ENCODE measurements around the gene CAMTA2. TPM values are rescaled to one million over a fixed set of nuclear protein-coding genes. Genes with fewer than 3 reads are reported as not detected.

Gene CAMTA2
- total and polyA plus RNA-seq, 3 experiments from 2014 or later: 19.6 to 90.6 (median 85.6) TPM

DNA sequence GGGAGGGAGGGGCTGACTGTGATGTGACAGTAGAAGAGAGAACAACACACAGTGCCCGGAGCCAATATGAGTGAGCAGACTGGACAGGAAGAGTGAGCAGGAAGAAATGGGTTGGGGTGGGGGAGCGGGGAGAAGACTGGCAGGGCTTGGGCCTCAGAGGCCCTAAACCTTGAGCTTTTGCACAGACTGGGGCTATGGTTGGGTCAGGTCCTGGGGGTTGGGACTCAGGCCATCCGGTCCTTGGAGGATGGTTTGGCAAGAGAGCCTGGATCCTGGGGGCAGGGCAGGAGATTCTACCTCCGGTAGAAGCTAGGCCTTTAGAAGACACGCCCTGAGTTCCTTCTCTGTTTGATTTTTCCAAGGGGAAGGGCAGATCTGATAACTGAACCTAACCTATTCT is 1.1 kb downstream of the CAMTA2 start:
- peak in 1 of 5 donors; percentile 45 for DNase-seq
- H3K36me3 Mint-ChIP-seq: peaks cover 0 to 40% (median 4%) of the 10 kb centered on the region in 3 donors
- peak overlapping the region; percentile 94 for H3K4me3 ChIP-seq (ENCODE audit: low read length)

GRCh38 chr17:4982305-4982704 is 5.2 kb downstream of the CAMTA2 start:
- peaks cover 22% of the 10 kb centered on the region for H3K4me1 ChIP-seq (ENCODE audit: insufficient read depth, low read length)
- H3K36me3 ChIP-seq (ENCODE audit: insufficient read depth, low read length): peaks cover 32% of the 10 kb centered on the region
- peaks cover 5 to 72% (median 12%) of the 10 kb centered on the region in 3 donors for H3K36me3 Mint-ChIP-seq

More for the DNA sequence above, 1.1 kb downstream of the CAMTA2 start:
- H3K27me3 Mint-ChIP-seq: peaks cover 0 to 1% of the 10 kb centered on the region in 2 donors
- CTCF ChIA-PET: interaction anchor here (0.7 to 3.3 kb wide), 9 partner anchors 9 to 83 kb away, joined by 3 to 18 read pairs (median 6); partner anchors contain the start of genes CHRNE, RNF167, SLC25A11 and SPAG7
- H3K9me3 Mint-ChIP-seq: no peaks in the 10 kb centered on the region
- H3K27me3 ChIP-seq (ENCODE audit: insufficient read depth, low read length, poor library complexity, severe bottlenecking): no peaks in the 10 kb centered on the region
- POLR2A ChIA-PET: interaction anchor here (0.6 to 2.6 kb wide), 6 partner anchors 11 to 69 kb away, joined by 3 to 20 read pairs (median 3); partner anchors contain the start of genes INCA1, KIF1C, PFN1 and RNF167
- H3K27ac Mint-ChIP-seq: peak overlapping the region; percentile 87 to 98 (median 91)
- H3K36me3 ChIP-seq (ENCODE audit: insufficient read depth, low read length): peaks cover under 1% of the 10 kb centered on the region
- H3K4me1 ChIP-seq (ENCODE audit: insufficient read depth, low read length): peaks cover 33% of the 10 kb centered on the region
- peaks cover 31 to 46% (median 42%) of the 10 kb centered on the region in 3 donors for H3K4me1 Mint-ChIP-seq
- peak overlapping the region; percentile 88 for H3K27ac ChIP-seq (ENCODE audit: low read depth, low read length)
- no peaks in the 10 kb centered on the region for H3K9me3 ChIP-seq (ENCODE audit: low read length)
- peak overlapping the region; percentile 91 to 96 (median 93) for H3K4me3 Mint-ChIP-seq

GRCh38 chr17:4980644-4981216 is 6.7 kb downstream of the CAMTA2 start:
- Mint-ChIP-seq H3K27me3 (no peaks in the 10 kb centered on the region), H3K4me1 (peaks cover 12 to 21% (median 19%) of the 10 kb centered on the region in 3 donors), H3K9me3 (no peaks in the 10 kb centered on the region), H3K4me3 (peak overlapping the region in 1 of 7 donors; percentile 33), H3K36me3 (peaks cover 5 to 72% (median 14%) of the 10 kb centered on the region in 3 donors), H3K27ac (peak overlapping the region; percentile 55 to 89 (median 78))
- Histone ChIP-seq H3K4me1 (ENCODE audit: insufficient read depth, low read length) (peaks cover 11% of the 10 kb centered on the region), H3K27ac (ENCODE audit: low read depth, low read length) (no peak overlapping the region), H3K4me3 (ENCODE audit: low read length) (no peak overlapping the region), H3K9me3 (ENCODE audit: low read length) (no peaks in the 10 kb centered on the region), H3K36me3 (ENCODE audit: insufficient read depth, low read length) (peaks cover 40% of the 10 kb centered on the region), H3K27me3 (ENCODE audit: insufficient read depth, low read length, poor library complexity, severe bottlenecking) (no peaks in the 10 kb centered on the region)
- DNase-seq: peak in 3 of 5 donors; percentile 26 to 59 (median 48)
- CTCF ChIA-PET: interaction anchor here (0.7 to 3.1 kb wide), 19 partner anchors 9 to 105 kb away, joined by 3 to 19 read pairs (median 4); partner anchors contain the start of genes PFN1, RNF167, SLC25A11 and SLC52A1
- POLR2A ChIA-PET: interaction anchor here (0.6 to 2.1 kb wide), 2 partner anchors 17 to 91 kb away, joined by 3 to 7 read pairs; partner anchors contain the start of genes INCA1 and KIF1C

More at GRCh38 chr17:4982305-4982704, 5.2 kb downstream of the CAMTA2 start:
- no peak overlapping the region for H3K4me3 Mint-ChIP-seq
- H3K27me3 ChIP-seq (ENCODE audit: insufficient read depth, low read length, poor library complexity, severe bottlenecking): no peaks in the 10 kb centered on the region
- no peaks in the 10 kb centered on the region for H3K9me3 ChIP-seq (ENCODE audit: low read length)
- CTCF ChIA-PET: interaction anchor here (1.0 to 1.5 kb wide), 2 partner anchors 73 to 80 kb away, joined by 4 to 5 read pairs; no protein-coding TSS in a partner anchor
- POLR2A ChIA-PET: no interaction called here
- H3K4me3 ChIP-seq (ENCODE audit: low read length): no peak overlapping the region
- no peaks in the 10 kb centered on the region for H3K9me3 Mint-ChIP-seq
- H3K27ac ChIP-seq (ENCODE audit: low read depth, low read length): no peak overlapping the region
- no peaks in the 10 kb centered on the region for H3K27me3 Mint-ChIP-seq
- DNase-seq: no peak
- H3K4me1 Mint-ChIP-seq: peaks cover 20 to 33% (median 29%) of the 10 kb centered on the region in 3 donors
- peak overlapping the region in 2 of 8 donors; percentile 12 to 47 for H3K27ac Mint-ChIP-seq

DNA sequence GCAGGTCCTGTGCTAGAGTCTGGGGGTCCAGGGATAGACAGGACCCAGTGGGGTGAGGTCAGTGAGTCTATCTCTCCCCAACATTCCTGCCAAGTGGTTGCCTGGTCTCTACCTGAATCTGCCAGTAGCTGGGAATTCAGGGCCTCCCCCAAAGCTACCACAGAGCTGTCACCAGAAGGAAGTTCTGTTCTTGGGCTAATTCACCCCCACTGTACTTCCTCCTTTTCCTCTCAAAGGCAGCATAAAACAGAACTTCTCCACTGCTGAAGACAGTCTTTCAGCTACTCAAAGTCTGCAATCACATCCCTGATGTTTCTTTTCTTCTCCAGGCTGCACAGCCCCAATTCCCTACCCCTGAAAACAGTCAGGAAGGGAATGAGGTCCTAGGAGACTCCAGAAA is 8.7 kb downstream of the CAMTA2 start:
- peak overlapping the region in 1 of 8 donors; percentile 81 for H3K27ac Mint-ChIP-seq
- Histone ChIP-seq H3K4me1 (ENCODE audit: insufficient read depth, low read length) (peaks cover 11% of the 10 kb centered on the region), H3K36me3 (ENCODE audit: insufficient read depth, low read length) (peaks cover 44% of the 10 kb centered on the region), H3K4me3 (ENCODE audit: low read length) (no peak overlapping the region), H3K9me3 (ENCODE audit: low read length) (no peaks in the 10 kb centered on the region), H3K27me3 (ENCODE audit: insufficient read depth, low read length, poor library complexity, severe bottlenecking) (no peaks in the 10 kb centered on the region), H3K27ac (ENCODE audit: low read depth, low read length) (no peak overlapping the region)
- ChIA-PET POLR2A (no interaction called here), CTCF (interaction anchor here (1.1 to 3.1 kb wide), 5 partner anchors 11 to 84 kb away, joined by 3 to 19 read pairs (median 4); no protein-coding TSS in a partner anchor)
- H3K36me3 Mint-ChIP-seq: peaks cover 5 to 81% (median 19%) of the 10 kb centered on the region in 3 donors
- H3K4me3 Mint-ChIP-seq: peak overlapping the region in 1 of 7 donors; percentile 48
- H3K4me1 Mint-ChIP-seq: peaks cover 10 to 15% (median 13%) of the 10 kb centered on the region in 3 donors
- no peak for DNase-seq
- H3K27me3 Mint-ChIP-seq: no peaks in the 10 kb centered on the region
- H3K9me3 Mint-ChIP-seq: no peaks in the 10 kb centered on the region

DNA sequence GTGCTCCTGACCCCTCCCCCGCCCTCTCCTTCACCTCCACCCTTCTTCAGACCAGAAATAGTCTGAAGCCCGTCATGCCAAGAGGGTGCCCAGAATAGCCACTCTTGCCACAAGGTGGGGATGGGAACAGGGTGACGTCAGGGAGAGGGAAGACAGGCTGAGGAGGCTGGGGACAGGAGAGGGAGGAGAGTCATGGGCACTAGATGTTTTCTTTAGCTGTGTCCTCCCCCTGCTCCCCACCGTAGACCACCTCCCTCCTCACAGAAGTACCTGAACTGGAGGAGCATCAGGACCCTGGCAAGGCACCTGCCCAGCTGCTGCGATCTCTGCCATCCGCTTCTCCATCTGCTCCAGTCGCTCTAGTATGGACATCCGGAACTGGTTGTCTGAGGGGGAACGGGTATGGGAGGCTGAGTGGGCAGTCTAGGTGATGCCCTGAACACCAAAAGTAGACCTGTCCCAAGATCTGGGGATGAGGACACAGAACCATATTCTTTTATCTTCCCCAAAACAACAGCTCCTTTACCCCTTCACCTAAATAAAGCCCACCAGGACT is 13.3 kb downstream of the CAMTA2 start:
- peaks cover 0 to 83% (median 13%) of the 10 kb centered on the region in 3 donors for H3K36me3 Mint-ChIP-seq
- Histone ChIP-seq H3K36me3 (ENCODE audit: insufficient read depth, low read length) (peaks cover 43% of the 10 kb centered on the region), H3K4me1 (ENCODE audit: insufficient read depth, low read length) (peaks cover 3% of the 10 kb centered on the region), H3K27ac (ENCODE audit: low read depth, low read length) (no peak overlapping the region), H3K27me3 (ENCODE audit: insufficient read depth, low read length, poor library complexity, severe bottlenecking) (no peaks in the 10 kb centered on the region), H3K4me3 (ENCODE audit: low read length) (no peak overlapping the region), H3K9me3 (ENCODE audit: low read length) (no peaks in the 10 kb centered on the region)
- H3K27ac Mint-ChIP-seq: peak overlapping the region in 4 of 8 donors; percentile 1 to 70 (median 62)
- CTCF ChIA-PET: interaction anchor here (0.9 kb wide), 1 partner anchor 89 kb away, joined by 3 read pairs; no protein-coding TSS in a partner anchor
- no peak overlapping the region for H3K4me3 Mint-ChIP-seq
- H3K4me1 Mint-ChIP-seq: peaks cover 4 to 10% (median 8%) of the 10 kb centered on the region in 3 donors
- H3K27me3 Mint-ChIP-seq: no peaks in the 10 kb centered on the region
- DNase-seq: no peak
- POLR2A ChIA-PET: no interaction called here
- H3K9me3 Mint-ChIP-seq: no peaks in the 10 kb centered on the region

- peaks cover 10% of the 10 kb centered on the region for H3K4me1 ChIP-seq (ENCODE audit: insufficient read depth, low read length)
- Mint-ChIP-seq H3K36me3 (peaks cover 0 to 82% (median 13%) of the 10 kb centered on the region in 3 donors), H3K4me3 (no peak overlapping the region), H3K4me1 (peaks cover 4 to 10% (median 8%) of the 10 kb centered on the region in 3 donors), H3K27me3 (no peaks in the 10 kb centered on the region), H3K27ac (peak overlapping the region in 5 of 8 donors; percentile 16 to 52 (median 30)), H3K9me3 (no peaks in the 10 kb centered on the region)
- H3K4me3 ChIP-seq (ENCODE audit: low read length): no peak overlapping the region
- no peak overlapping the region for H3K27ac ChIP-seq (ENCODE audit: low read depth, low read length)
- no peaks in the 10 kb centered on the region for H3K9me3 ChIP-seq (ENCODE audit: low read length)
- H3K27me3 ChIP-seq (ENCODE audit: insufficient read depth, low read length, poor library complexity, severe bottlenecking): no peaks in the 10 kb centered on the region
- ChIA-PET CTCF (interaction anchor here (0.9 kb wide), 1 partner anchor 64 kb away, joined by 3 read pairs; no protein-coding TSS in a partner anchor), POLR2A (no interaction called here)
- peaks cover 38% of the 10 kb centered on the region for H3K36me3 ChIP-seq (ENCODE audit: insufficient read depth, low read length)
- DNase-seq: no peak
Measured at GRCh38 chr17:4973256-4974114, 14.0 kb downstream of the CAMTA2 start.

DNA sequence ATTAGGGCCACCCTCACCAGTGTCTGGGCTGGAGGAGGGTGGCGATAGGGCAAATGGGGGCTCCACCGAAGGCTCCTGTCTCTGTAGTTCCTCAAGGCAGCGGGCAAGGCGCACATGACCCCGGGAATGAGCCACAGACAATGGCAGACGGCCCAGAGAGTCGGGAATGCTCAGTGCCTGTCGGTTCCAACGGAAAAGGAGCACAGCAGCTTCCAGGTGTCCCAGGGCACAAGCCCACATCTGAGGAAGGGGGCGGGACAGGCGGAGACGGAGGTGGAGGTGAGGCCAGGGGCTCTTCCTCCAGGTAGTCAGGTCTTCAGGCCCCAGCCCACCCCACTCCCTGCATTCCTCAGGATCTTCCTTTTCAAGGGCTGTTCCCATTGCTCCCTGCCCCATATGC is 14.7 kb downstream of the CAMTA2 start:
- Mint-ChIP-seq H3K9me3 (no peaks in the 10 kb centered on the region), H3K4me3 (no peak overlapping the region), H3K36me3 (peaks cover 0 to 75% (median 13%) of the 10 kb centered on the region in 3 donors), H3K27me3 (no peaks in the 10 kb centered on the region), H3K27ac (peak overlapping the region in 4 of 8 donors; percentile 16 to 52 (median 28)), H3K4me1 (peaks cover 4 to 10% (median 8%) of the 10 kb centered on the region in 3 donors)
- ChIA-PET CTCF (interaction anchor here (0.9 kb wide), 1 partner anchor 63 kb away, joined by 3 read pairs; no protein-coding TSS in a partner anchor), POLR2A (no interaction called here)
- Histone ChIP-seq H3K4me1 (ENCODE audit: insufficient read depth, low read length) (peaks cover 12% of the 10 kb centered on the region), H3K36me3 (ENCODE audit: insufficient read depth, low read length) (peaks cover 31% of the 10 kb centered on the region), H3K27me3 (ENCODE audit: insufficient read depth, low read length, poor library complexity, severe bottlenecking) (no peaks in the 10 kb centered on the region), H3K4me3 (ENCODE audit: low read length) (no peak overlapping the region), H3K27ac (ENCODE audit: low read depth, low read length) (no peak overlapping the region), H3K9me3 (ENCODE audit: low read length) (no peaks in the 10 kb centered on the region)
- DNase-seq: no peak

Measured in CD8-positive, alpha-beta memory T cell (primary cell).